K562 (cell line): ENCODE data around the gene GNAI2.

Experiments
- CEBPB ChIP-seq: fragments of 450-650 bp; IDR thresholded peaks from 2 replicates; pipeline ENCODE4 v1.6.1; 2016; ENCODE audit warnings: missing genetic modification characterization, missing compliant biosample characterization
- CTCF ChIP-seq, 3 experiments: IDR thresholded peaks in 2 of 3; conservative IDR thresholded peaks in 1 of 3; 2 replicates each; pipeline ENCODE4 v1.5.1; 2011 to 2012; ENCODE audit warnings: low read length in 3 of 3, mild to moderate bottlenecking in 3 of 3, control low read depth in 2 of 3, improper control_type of control experiment in 1 of 3, inconsistent platforms in 1 of 3, low read depth in 1 of 3, mixed read lengths in 1 of 3, moderate library complexity in 1 of 3; ENCODE audit not compliant: insufficient read depth in 2 of 3
- GATA2 ChIP-seq: sonication (generic); formaldehyde crosslinking; IDR thresholded peaks from 2 replicates; pipeline ENCODE4 v1.4.0; 2020; ENCODE audit warnings: mild to moderate bottlenecking, missing genetic modification reagents
- MLX ChIP-seq, 2 experiments: fragments of 450-650 bp in 1 of 2; sonication (generic) in 1 of 2; formaldehyde crosslinking; conservative IDR thresholded peaks; 2 replicates each; pipeline versions ENCODE4 v1.4.0 to v1.8.1; 2020 to 2022; ENCODE audit warnings: mild to moderate bottlenecking in 1 of 2, missing genetic modification reagents in 1 of 2
- NCOA6 ChIP-seq: fragments of 450-650 bp; IDR thresholded peaks from 2 replicates; pipeline ENCODE4 v1.6.1; 2017; ENCODE audit warnings: mild to moderate bottlenecking
- NR2C1 ChIP-seq, 2 experiments: fragments of 450-650 bp; IDR thresholded peaks; 2 replicates each; pipeline ENCODE4 v1.6.1; 2017; ENCODE audit warnings: mild to moderate bottlenecking in 2 of 2, antibody characterized with exemption in 1 of 2, inconsistent platforms in 1 of 2, missing compliant biosample characterization in 1 of 2, missing genetic modification characterization in 1 of 2
- POLR2A ChIP-seq: fragments of 450-650 bp; conservative IDR thresholded peaks from 2 replicates; pipeline ENCODE4 v1.6.1; 2016
- POU5F1 ChIP-seq: fragments of 150-350 bp; IDR thresholded peaks from 2 replicates; pipeline ENCODE4 v1.6.1; 2014; ENCODE audit warnings: borderline replicate concordance, low read length, low read depth, mild to moderate bottlenecking; ENCODE audit not compliant: partially characterized antibody
- ZKSCAN1 ChIP-seq: fragments of 150-350 bp; IDR thresholded peaks from 2 replicates; pipeline ENCODE4 v1.6.1; 2016; ENCODE audit warnings: low read depth, low read length
- ZNF311 ChIP-seq: fragments of 250-450 bp; sonication (Bioruptor Pico); IDR thresholded peaks from 2 replicates; pipeline ENCODE4 v1.4.0; 2020; ENCODE audit warnings: mild to moderate bottlenecking, moderate library complexity
- ZNF830 ChIP-seq: fragments of 250-450 bp; sonication (Bioruptor Pico); IDR thresholded peaks from 2 replicates; pipeline ENCODE4 v1.5.0; 2021; ENCODE audit warnings: mild to moderate bottlenecking

GRCh38 chr3:50302095-50303012 lies 66.3 kb downstream of the GNAI2 start:
- TF ChIP-seq POLR2A, result no peak
- TF ChIP-seq NR2C1 (IDR thresholded peaks at IDR 0.05), result no peak
- TF ChIP-seq NR2C1 (tag; IDR thresholded peaks at IDR 0.05), result no peak
- TF ChIP-seq MLX (CRISPR knock-in tag; conservative IDR thresholded peaks at IDR 0.05), result no peak
- TF ChIP-seq NCOA6, result no peak
- no peak for TF ChIP-seq POU5F1
- TF ChIP-seq ZNF830, result no peak
- TF ChIP-seq CEBPB, result no peak
- no peak for TF ChIP-seq ZNF311 (CRISPR knock-in tag)
- TF ChIP-seq CTCF (IDR thresholded peaks at IDR 0.05 in 2 of 3, conservative IDR thresholded peaks at IDR 0.05 in 1 of 3; ENCODE audit: insufficient read depth in 2 of 3, low read depth in 1 of 3, low read length in 3 of 3), result no peak
- no peak for TF ChIP-seq GATA2
- TF ChIP-seq ZKSCAN1, result no peak
